GM19455 (cell line): ENCODE measurements around the gene CXCL11.
"Not testable (repeated sequence)": the region's sequence is repeated elsewhere in the genome, so short reads cannot be mapped to it uniquely, and the experiment has no call there.

Source experiments
- ATAC-seq: cut with Tn5 transposase; IDR thresholded peaks from one replicate; pipeline ENCODE4 v1.9.1; 2021; ENCODE audit not compliant: unreplicated experiment

CXCL11 gene

GRCh38 chr4:76035799-76036380, at the start of gene CXCL11:
Gene CXCL11, minus strand, starts transcription at chr4:76036070. Its CDS starts 83 bp downstream, at chr4:76035987.
- no peak for ATAC-seq

GRCh38 chr4:76084542-76084941, 48.7 kb upstream of the CXCL11 start:
- no peak for ATAC-seq

- no peak for ATAC-seq
Observed at GRCh38 chr4:76083386-76083988, 47.6 kb upstream of the CXCL11 start.

- no peak for ATAC-seq
Observed at GRCh38 chr4:76078033-76078613, 42.3 kb upstream of the CXCL11 start.

GRCh38 chr4:76074993-76075600, 39.2 kb upstream of the CXCL11 start:
- no peak for ATAC-seq

GRCh38 chr4:76074468-76074867, 38.6 kb upstream of the CXCL11 start, which contains the start of gene ART3:
Gene ART3, plus strand, starts transcription at chr4:76074709. Its CDS starts 1,181 bp downstream, at chr4:76075890.
- no peak for ATAC-seq

- ATAC-seq, result no peak
Observed at GRCh38 chr4:76072760-76073159, 36.9 kb upstream of the CXCL11 start.

GRCh38 chr4:76067652-76068286, 31.9 kb upstream of the CXCL11 start:
- peak; percentile 64 for ATAC-seq

GRCh38 chr4:76066546-76066945, 30.7 kb upstream of the CXCL11 start:
- ATAC-seq, result no peak

- ATAC-seq, result no peak
Observed at GRCh38 chr4:76061982-76062381, 26.1 kb upstream of the CXCL11 start.

GRCh38 chr4:76061421-76061820, 25.6 kb upstream of the CXCL11 start:
- ATAC-seq, result no peak

GRCh38 chr4:76060506-76060905, 24.6 kb upstream of the CXCL11 start:
- no peak for ATAC-seq

GRCh38 chr4:76059750-76060149, 23.9 kb upstream of the CXCL11 start:
- no peak for ATAC-seq

GRCh38 chr4:76058888-76059426, 23.1 kb upstream of the CXCL11 start:
- no peak for ATAC-seq

GRCh38 chr4:76058302-76058701, 22.4 kb upstream of the CXCL11 start:
- ATAC-seq, result peak; percentile 37

GRCh38 chr4:76055421-76055820, 19.6 kb upstream of the CXCL11 start:
- ATAC-seq, result no peak

GRCh38 chr4:76055016-76055415, 19.1 kb upstream of the CXCL11 start:
- ATAC-seq, result peak; percentile 98

- no peak for ATAC-seq
Observed at GRCh38 chr4:76053730-76054129, 17.9 kb upstream of the CXCL11 start.

- not testable (repeated sequence) for ATAC-seq
Observed at GRCh38 chr4:76050560-76051050, 14.7 kb upstream of the CXCL11 start.

GRCh38 chr4:76049860-76050416, 14.1 kb upstream of the CXCL11 start:
- ATAC-seq, result not testable (repeated sequence)

- ATAC-seq, result not testable (repeated sequence)
Observed at GRCh38 chr4:76044686-76045085, 8.8 kb upstream of the CXCL11 start.
